ENCODE results near the gene P2RY2.
"Not testable (repeated sequence)": the region's sequence is repeated elsewhere in the genome, so short reads cannot be mapped to it uniquely, and the experiment has no call there.

Gene P2RY2

DNA sequence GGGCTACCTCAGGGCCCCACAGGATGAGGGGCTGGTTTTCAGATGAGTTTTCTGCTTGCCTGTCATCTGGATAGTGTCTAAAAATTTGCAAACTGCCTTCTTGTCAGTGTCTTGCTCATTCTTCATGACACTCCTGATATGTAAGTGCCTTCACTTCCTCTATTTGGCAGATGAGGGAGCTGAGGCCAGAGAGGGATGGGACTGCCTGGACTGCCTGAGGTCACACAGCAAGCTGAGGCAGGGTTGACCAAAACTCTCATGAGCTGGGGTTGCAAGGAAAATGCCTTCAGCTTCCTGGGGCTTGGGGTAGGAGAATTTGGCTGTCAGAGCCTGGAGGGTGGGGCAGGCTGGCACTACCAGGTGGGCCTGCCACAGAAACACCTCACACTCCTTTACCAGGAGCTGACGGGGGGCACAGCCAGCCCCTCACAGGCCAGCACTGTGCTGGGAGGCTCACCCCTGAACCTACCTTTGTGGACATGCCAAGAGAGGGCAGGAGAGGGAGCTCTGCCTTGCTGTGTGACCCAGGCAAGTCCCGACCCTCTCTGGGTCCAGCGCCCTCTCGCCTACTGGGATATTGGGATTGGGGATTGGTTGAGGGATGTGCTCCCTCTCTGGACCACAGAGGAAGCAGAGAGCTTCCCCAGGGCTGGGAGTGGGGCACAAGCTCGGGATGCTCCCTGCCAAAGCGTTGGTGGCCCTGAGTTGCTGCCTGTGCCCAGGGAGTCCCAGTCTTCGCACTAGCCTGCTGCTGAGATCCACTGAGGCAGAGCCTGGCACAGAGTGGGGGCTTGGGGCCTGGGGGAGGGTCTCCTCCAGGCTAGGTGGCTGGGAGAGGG, 52.2 kb downstream of the P2RY2 start:
- Histone ChIP-seq H3K4me1 (ENCODE audit: insufficient read depth, poor library complexity, severe bottlenecking) (no peaks in the 10 kb centered on the region), H3K9me3 (ENCODE audit: severe bottlenecking) (no peaks in the 10 kb centered on the region), H3K4me3 (ENCODE audit: severe bottlenecking) (no peak overlapping the region), H3K27me3 (ENCODE audit: insufficient read depth, poor library complexity, severe bottlenecking) (no peaks in the 10 kb centered on the region), H3K36me3 (ENCODE audit: low read depth) (no peaks in the 10 kb centered on the region), H3K27ac (ENCODE audit: poor library complexity, severe bottlenecking) (no peak overlapping the region)
- DNase-seq (ENCODE audit: low spot score) (no peak), ATAC-seq (ENCODE audit: low read depth) (no peak)
- TF ChIP-seq, protein P1, sequence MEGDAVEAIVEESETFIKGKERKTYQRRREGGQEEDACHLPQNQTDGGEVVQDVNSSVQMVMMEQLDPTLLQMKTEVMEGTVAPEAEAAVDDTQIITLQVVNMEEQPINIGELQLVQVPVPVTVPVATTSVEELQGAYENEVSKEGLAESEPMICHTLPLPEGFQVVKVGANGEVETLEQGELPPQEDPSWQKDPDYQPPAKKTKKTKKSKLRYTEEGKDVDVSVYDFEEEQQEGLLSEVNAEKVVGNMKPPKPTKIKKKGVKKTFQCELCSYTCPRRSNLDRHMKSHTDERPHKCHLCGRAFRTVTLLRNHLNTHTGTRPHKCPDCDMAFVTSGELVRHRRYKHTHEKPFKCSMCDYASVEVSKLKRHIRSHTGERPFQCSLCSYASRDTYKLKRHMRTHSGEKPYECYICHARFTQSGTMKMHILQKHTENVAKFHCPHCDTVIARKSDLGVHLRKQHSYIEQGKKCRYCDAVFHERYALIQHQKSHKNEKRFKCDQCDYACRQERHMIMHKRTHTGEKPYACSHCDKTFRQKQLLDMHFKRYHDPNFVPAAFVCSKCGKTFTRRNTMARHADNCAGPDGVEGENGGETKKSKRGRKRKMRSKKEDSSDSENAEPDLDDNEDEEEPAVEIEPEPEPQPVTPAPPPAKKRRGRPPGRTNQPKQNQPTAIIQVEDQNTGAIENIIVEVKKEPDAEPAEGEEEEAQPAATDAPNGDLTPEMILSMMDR (IDR thresholded peaks at IDR 0.05; ENCODE audit: poor library complexity, severe bottlenecking): no peak

DNA sequence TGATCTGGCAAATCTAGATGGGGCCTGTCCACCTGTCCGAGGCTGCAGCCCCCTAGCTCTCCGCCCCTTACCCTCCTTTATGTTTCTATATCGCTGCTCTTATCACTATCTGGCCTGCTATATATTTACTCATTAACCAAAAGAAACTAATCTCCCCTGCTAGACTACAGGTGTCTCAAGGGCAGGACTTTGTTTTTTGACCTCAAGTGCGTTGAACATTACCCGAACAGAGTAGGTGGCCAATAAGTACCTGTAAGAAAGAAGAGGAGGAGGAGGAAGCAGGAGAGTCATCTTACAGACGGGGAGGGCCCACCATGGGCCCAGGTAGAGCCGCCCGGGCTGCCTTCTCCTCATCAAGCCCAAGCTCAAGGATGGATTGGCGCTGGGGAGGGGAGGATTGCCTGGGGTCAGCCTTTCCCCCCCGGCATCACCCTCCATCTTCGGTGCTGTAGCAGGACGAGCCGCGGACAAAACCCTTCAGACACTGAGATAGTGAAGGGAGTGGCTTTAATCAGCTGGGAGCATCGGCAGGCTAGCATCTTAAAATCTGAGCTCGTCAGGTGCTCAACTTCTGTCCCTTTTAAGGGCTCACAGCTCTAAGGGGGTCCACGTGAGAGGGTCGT, 52.9 kb downstream of the P2RY2 start:
- ATAC-seq (ENCODE audit: low read depth): no peak
- Histone ChIP-seq H3K4me1 (ENCODE audit: insufficient read depth, poor library complexity, severe bottlenecking) (no peaks in the 10 kb centered on the region), H3K9me3 (ENCODE audit: severe bottlenecking) (no peaks in the 10 kb centered on the region), H3K27me3 (ENCODE audit: insufficient read depth, poor library complexity, severe bottlenecking) (no peaks in the 10 kb centered on the region), H3K27ac (ENCODE audit: poor library complexity, severe bottlenecking) (no peak overlapping the region), H3K4me3 (ENCODE audit: severe bottlenecking) (no peak overlapping the region), H3K36me3 (ENCODE audit: low read depth) (no peaks in the 10 kb centered on the region)
- TF ChIP-seq, protein P1 (IDR thresholded peaks at IDR 0.05; ENCODE audit: poor library complexity, severe bottlenecking): no peak
- no peak for DNase-seq (ENCODE audit: low spot score)

DNA sequence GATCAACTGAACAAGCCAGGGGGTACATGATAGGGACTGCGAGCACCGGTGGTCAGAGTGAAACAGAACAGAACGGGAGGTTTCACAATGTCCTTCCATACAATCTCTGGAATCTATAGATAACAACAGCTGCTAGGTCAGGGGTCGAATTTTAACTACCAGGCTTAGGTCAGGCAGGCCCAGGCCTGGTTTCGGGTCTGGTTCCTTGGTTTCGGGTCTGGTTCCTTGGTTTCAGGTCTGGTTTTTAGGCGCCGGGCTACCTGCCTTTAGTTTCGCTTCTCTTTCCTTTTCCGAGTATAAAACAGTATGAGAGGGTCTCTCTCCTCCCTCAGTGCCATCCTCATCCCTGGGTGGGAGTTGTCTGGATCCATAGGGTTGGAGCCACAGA, 53.4 kb downstream of the P2RY2 start:
- not testable (repeated sequence) for H3K27me3 ChIP-seq (ENCODE audit: insufficient read depth, poor library complexity, severe bottlenecking); H3K36me3 ChIP-seq (ENCODE audit: low read depth); H3K9me3 ChIP-seq (ENCODE audit: severe bottlenecking); H3K4me1 ChIP-seq (ENCODE audit: insufficient read depth, poor library complexity, severe bottlenecking); ATAC-seq (ENCODE audit: low read depth); H3K4me3 ChIP-seq (ENCODE audit: severe bottlenecking); H3K27ac ChIP-seq (ENCODE audit: poor library complexity, severe bottlenecking); DNase-seq (ENCODE audit: low spot score)

DNA sequence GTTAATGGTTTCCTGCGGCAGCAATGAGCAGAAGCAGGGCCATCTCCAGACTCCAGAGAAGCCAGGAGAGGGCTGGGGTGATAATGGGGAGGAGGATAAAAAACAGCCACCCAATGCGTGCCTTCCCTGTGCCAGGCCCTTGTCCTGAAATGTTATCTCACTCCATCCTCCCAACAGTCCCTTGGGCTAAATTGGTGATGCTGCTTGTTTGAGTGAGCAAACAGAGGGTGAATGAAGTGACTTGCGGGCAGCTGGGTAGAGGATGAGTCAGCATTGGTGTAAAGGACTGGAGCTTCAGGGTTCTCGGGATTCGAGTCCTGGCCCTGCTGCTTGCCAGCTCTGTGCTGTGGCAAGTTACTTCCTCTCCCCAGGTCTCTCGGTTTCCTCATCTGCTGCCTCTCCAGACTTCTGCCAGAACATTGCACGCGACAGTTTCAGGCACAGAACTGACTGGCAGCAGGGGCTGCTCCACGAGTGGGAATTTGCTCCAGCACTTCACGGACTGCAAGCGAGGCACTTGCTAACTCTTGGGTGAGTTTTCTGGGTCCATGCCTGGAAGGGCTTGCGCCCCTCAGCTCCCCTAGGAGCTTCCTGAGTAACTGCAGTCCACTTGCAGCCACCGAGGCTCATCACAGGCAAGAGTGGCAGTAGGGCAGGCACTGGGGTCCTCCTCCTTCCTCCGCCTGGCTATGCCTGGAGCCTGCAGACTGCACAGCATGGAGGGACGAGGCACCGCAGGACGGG, 54.0 kb downstream of the P2RY2 start, which contains the start of gene P2RY6:
Gene P2RY6 (plus strand): TSS at position 403 of the 744 bp plus-strand sequence. CDS start 24,181 bp downstream, outside the sequence.
- ATAC-seq (ENCODE audit: low read depth): peak; percentile 73
- TF ChIP-seq, protein P1 (IDR thresholded peaks at IDR 0.05; ENCODE audit: poor library complexity, severe bottlenecking): no peak
- H3K27ac ChIP-seq (ENCODE audit: poor library complexity, severe bottlenecking): no peak within 1 kb of the TSS
- H3K27me3 ChIP-seq (ENCODE audit: insufficient read depth, poor library complexity, severe bottlenecking): no peaks in the 10 kb centered on the region
- no peaks in the 10 kb centered on the region for H3K9me3 ChIP-seq (ENCODE audit: severe bottlenecking)
- DNase-seq (ENCODE audit: low spot score): no peak
- no peak within 1 kb of the TSS for H3K4me3 ChIP-seq (ENCODE audit: severe bottlenecking)
- no peaks in the 10 kb centered on the region for H3K4me1 ChIP-seq (ENCODE audit: insufficient read depth, poor library complexity, severe bottlenecking)
- H3K36me3 ChIP-seq (ENCODE audit: low read depth): no peaks in the 10 kb centered on the region

DNA sequence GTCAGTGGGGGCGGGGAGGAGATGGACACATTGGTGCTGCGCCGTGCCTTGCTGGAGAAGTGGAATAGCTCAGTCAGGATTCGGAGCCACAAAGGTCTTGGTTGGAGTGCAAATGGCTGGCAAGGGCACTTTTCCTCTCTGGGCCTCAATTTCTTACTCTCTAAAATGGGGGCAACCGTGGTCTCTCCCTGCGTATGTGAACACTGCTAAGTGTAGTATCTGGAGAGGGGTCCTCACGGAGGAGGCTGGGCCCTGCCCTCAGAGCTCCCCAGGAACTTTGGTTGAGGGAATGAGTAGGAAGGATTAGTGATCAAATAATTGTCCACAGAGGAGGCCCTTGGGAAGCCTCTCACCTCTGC, 54.6 kb downstream of the P2RY2 start:
- no peaks in the 10 kb centered on the region for H3K9me3 ChIP-seq (ENCODE audit: severe bottlenecking)
- ATAC-seq (ENCODE audit: low read depth) (no peak), DNase-seq (ENCODE audit: low spot score) (no peak)
- no peak overlapping the region for H3K27ac ChIP-seq (ENCODE audit: poor library complexity, severe bottlenecking)
- H3K27me3 ChIP-seq (ENCODE audit: insufficient read depth, poor library complexity, severe bottlenecking): no peaks in the 10 kb centered on the region
- TF ChIP-seq, protein P1 (IDR thresholded peaks at IDR 0.05; ENCODE audit: poor library complexity, severe bottlenecking): no peak
- H3K36me3 ChIP-seq (ENCODE audit: low read depth): no peaks in the 10 kb centered on the region
- H3K4me3 ChIP-seq (ENCODE audit: severe bottlenecking): no peak overlapping the region
- H3K4me1 ChIP-seq (ENCODE audit: insufficient read depth, poor library complexity, severe bottlenecking): no peaks in the 10 kb centered on the region

All from RWPE2 (cell line).